IMR-90 (cell line): ENCODE results near the gene C5orf24. TPM values are rescaled to one million over a fixed set of nuclear protein-coding genes. Genes with fewer than 3 reads are reported as not detected.

ENCODE experiments used
- ATAC-seq: fragments of 200-7000 bp; cut with Tn5 transposase; 2 replicates; pipeline ENCODE4 v1.9.1; 2020; ENCODE audit warnings: low read depth, mild to moderate bottlenecking, moderate library complexity
- BruUV-seq: library from RNA; stranded (reverse); fragments of 400-500 nt; replicated peaks from 2 replicates; lab custom pipeline; 2021; lab: Mats Ljungman, UMichigan
- CTCF ChIA-PET: fragments of 300-600 bp; formaldehyde crosslinking; extraction: SDS; loops from one replicate; lab custom pipeline; 2021; ENCODE audit warnings: antibody characterized with exemption; lab: Yijun Ruan, JAX
- POLR2A ChIA-PET: fragments of 300-600 bp; sonication (Branson Sonifier 250); formaldehyde crosslinking; loops from one replicate; lab custom pipeline; 2022; ENCODE audit warnings: antibody characterized with exemption; ENCODE audit not compliant: unreplicated experiment; lab: Charles Lee
- DNase-seq: peaks from one replicate; pipeline ENCODE4 v3.0.0; 2013
- H2AFZ ChIP-seq: replicated peaks from 2 replicates; pipeline ENCODE3; 2013; ENCODE audit warnings: low read length, mild to moderate bottlenecking; ENCODE audit not compliant: poor library complexity
- H2AK5ac ChIP-seq: 2 replicates; pipeline ENCODE4 v1.6.1; 2013; ENCODE audit warnings: low read depth, low read length, inconsistent platforms
- H2AK9ac ChIP-seq: replicated peaks from 2 replicates; pipeline ENCODE3; 2013; ENCODE audit warnings: mild to moderate bottlenecking, low read depth, low read length, moderate library complexity; ENCODE audit not compliant: poor library complexity
- H2BK120ac ChIP-seq: 2 replicates; pipeline ENCODE4 v1.6.1; 2013; ENCODE audit warnings: low read depth, low read length, inconsistent platforms
- H2BK15ac ChIP-seq: 3 replicates; pipeline ENCODE4 v1.6.1; 2013; ENCODE audit warnings: low read depth, low read length, inconsistent platforms
- H2BK20ac ChIP-seq: 2 replicates; pipeline ENCODE4 v1.6.1; 2013; ENCODE audit warnings: low read depth, mild to moderate bottlenecking, inconsistent platforms, low read length, moderate library complexity
- H2BK5ac ChIP-seq: 2 replicates; pipeline ENCODE4 v1.6.1; 2013; ENCODE audit warnings: mild to moderate bottlenecking, low read depth, low read length, inconsistent platforms; ENCODE audit not compliant: poor library complexity, severe bottlenecking
- H3K14ac ChIP-seq: replicated peaks from 2 replicates; pipeline ENCODE4 v1.6.1; 2013; ENCODE audit warnings: low read depth, low read length, inconsistent platforms
- H3K18ac ChIP-seq: 2 replicates; pipeline ENCODE4 v1.6.1; 2013; ENCODE audit warnings: low read depth, low read length, control low read depth
- H3K23ac ChIP-seq: 2 replicates; pipeline ENCODE4 v1.6.1; 2013; ENCODE audit warnings: low read depth, low read length, inconsistent platforms
- H3K27ac ChIP-seq: 2 replicates; pipeline ENCODE4 v1.5.1; 2013; ENCODE audit warnings: mild to moderate bottlenecking, control low read depth, low read length; ENCODE audit not compliant: insufficient read depth
- H3K27me3 ChIP-seq: 2 replicates; pipeline ENCODE4 v1.6.1; 2013; ENCODE audit warnings: low read length; ENCODE audit not compliant: control insufficient read depth, insufficient read depth
- H3K36me3 ChIP-seq: 2 replicates; pipeline ENCODE4 v1.6.1; 2013; ENCODE audit warnings: low read length, mixed read lengths; ENCODE audit not compliant: control insufficient read depth, insufficient read depth
- H3K4ac ChIP-seq: 2 replicates; pipeline ENCODE4 v1.6.1; 2013; ENCODE audit warnings: low read depth, low read length, inconsistent platforms
- H3K4me1 ChIP-seq: 2 replicates; pipeline ENCODE4 v1.6.1; 2013; ENCODE audit warnings: low read length, mixed read lengths; ENCODE audit not compliant: control insufficient read depth, insufficient read depth
- H3K4me2 ChIP-seq: 2 replicates; pipeline ENCODE4 v1.6.1; 2013; ENCODE audit warnings: low read depth, mild to moderate bottlenecking, control low read depth, low read length, moderate library complexity
- H3K4me3 ChIP-seq: 2 replicates; pipeline ENCODE4 v1.5.1; 2013; ENCODE audit warnings: low read depth, mild to moderate bottlenecking, control low read depth, low read length, moderate library complexity; ENCODE audit not compliant: insufficient read depth
- H3K56ac ChIP-seq: 2 replicates; pipeline ENCODE4 v1.6.1; 2013; ENCODE audit warnings: low read length, inconsistent platforms; ENCODE audit not compliant: insufficient read depth; ENCODE audit errors: extremely low read depth
- H3K79me1 ChIP-seq, 2 experiments: 2 replicates each; pipeline ENCODE4 v1.6.1; 2013; ENCODE audit warnings: low read length in 2 of 2, inconsistent platforms in 1 of 2, low read depth in 1 of 2
- H3K9ac ChIP-seq: 2 replicates; pipeline ENCODE4 v1.6.1; 2013; ENCODE audit warnings: low read depth, low read length, control low read depth
- H3K9me1 ChIP-seq: 2 replicates; pipeline ENCODE4 v1.6.1; 2013; ENCODE audit warnings: low read length, inconsistent platforms; ENCODE audit not compliant: insufficient read depth
- H3K9me3 ChIP-seq: 2 replicates; pipeline ENCODE4 v1.6.1; 2013; ENCODE audit warnings: low read length; ENCODE audit not compliant: control insufficient read depth, insufficient read depth
- H4K20me1 ChIP-seq: 2 replicates; pipeline ENCODE4 v1.6.1; 2013; ENCODE audit warnings: low read length, inconsistent platforms; ENCODE audit not compliant: insufficient read depth
- H4K5ac ChIP-seq: 2 replicates; pipeline ENCODE4 v1.6.1; 2013; ENCODE audit warnings: mild to moderate bottlenecking, low read depth, low read length, control low read depth
- H4K8ac ChIP-seq, 2 experiments: 2 replicates each; pipeline ENCODE4 v1.6.1; 2013; ENCODE audit warnings: low read depth in 2 of 2, low read length in 2 of 2, control low read depth in 1 of 2, inconsistent platforms in 1 of 2
- H4K91ac ChIP-seq: 2 replicates; pipeline ENCODE4 v1.6.1; 2013; ENCODE audit warnings: low read depth, low read length, inconsistent platforms; ENCODE audit not compliant: insufficient read depth
- CEBPB ChIP-seq: IDR thresholded peaks from 2 replicates; pipeline ENCODE4 v1.6.1; 2012; ENCODE audit warnings: low read depth, low read length, improper control_type of control experiment
- FOS ChIP-seq: fragments of 150-350 bp; IDR thresholded peaks from 2 replicates; pipeline ENCODE4 v1.6.1; 2016; ENCODE audit warnings: low read depth, low read length
- RFX5 ChIP-seq: IDR thresholded peaks from 2 replicates; pipeline ENCODE4 v1.8.0; 2012; ENCODE audit warnings: low read depth, mild to moderate bottlenecking, low read length, moderate library complexity
- USF2 ChIP-seq: fragments of 150-350 bp; IDR thresholded peaks from 2 replicates; pipeline ENCODE4 v1.6.1; 2017; ENCODE audit warnings: mild to moderate bottlenecking, antibody characterized with exemption, low read length, low read depth
- WGBS, 2 experiments: methylation state at CpG; one replicate each; pipeline versions ENCODE4 v1.1.5 to v1.1.7; 2013; ENCODE audit warnings: missing lambda C conversion rate in 2 of 2; ENCODE audit not compliant: insufficient read length in 1 of 2; ENCODE audit errors: extremely low coverage in 2 of 2; 5-methylcytosine and 5-hydroxymethylcytosine counted together
- dilution Hi-C: fragments of 300-500 bp; cut with HindIII; formaldehyde crosslinking; loops from one replicate; pipeline ENCODE4 v1.14.3; 2018; ENCODE audit warnings: low sequenced_read_pairs; ENCODE audit not compliant: unreplicated experiment
- in situ Hi-C: fragments of 300-500 bp; cut with MboI; formaldehyde crosslinking; loops from 3 replicates; pipeline ENCODE4 v1.14.3; 2019; ENCODE audit warnings: low sequenced_read_pairs, inconsistent platforms, mixed read lengths
- intact Hi-C: fragments of 100-400 bp; cut with micrococcal nuclease; formaldehyde crosslinking; loops from 2 replicates; pipeline ENCODE4 v1.10.0; 2022
- polyA plus RNA-seq, 3 experiments: library from polyadenylated mRNA; depleted of rRNA; stranded (reverse); fragments of >200 nt; gene quantifications; 2 replicates each; pipeline ENCODE4 v1.2.3, GENCODE V29; 2012; ENCODE audit warnings: low replicate concordance in 1 of 3
- total RNA-seq: library from RNA; depleted of rRNA; stranded (reverse); fragments of >200 nt; gene quantifications from 2 replicates; pipeline ENCODE4 v1.2.3, GENCODE V29; 2012

Gene C5orf24
- total and polyA plus RNA-seq, 2 of the 4 experiments (the other 2 are of a cell fraction) = 29.8 to 44.9 TPM

DNA sequence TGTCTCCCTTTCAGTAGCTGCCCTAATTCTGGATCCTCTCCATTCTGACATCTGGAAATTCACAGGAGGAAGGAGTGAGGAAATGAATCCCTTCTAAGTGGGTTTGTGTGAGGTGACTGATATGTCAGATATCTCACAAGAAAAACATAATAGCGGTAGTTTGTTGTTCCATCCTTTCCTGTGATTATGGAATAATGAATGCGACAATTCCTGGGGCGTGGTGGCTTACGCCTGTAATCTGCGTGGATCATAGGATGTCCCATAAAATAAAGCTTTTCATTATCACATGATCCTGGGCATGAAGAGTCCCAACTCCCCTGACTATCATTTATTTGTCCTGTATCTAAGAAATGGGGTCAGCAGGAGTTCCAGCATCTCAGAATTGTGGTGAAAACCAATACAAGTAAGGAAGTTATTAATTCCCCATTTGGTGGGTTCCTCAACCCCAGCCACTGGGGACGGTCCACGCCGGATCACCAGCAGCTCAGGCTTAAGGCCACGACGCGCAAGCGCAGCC lies 375 bp upstream of the C5orf24 start:
- Histone ChIP-seq H2AK5ac (peak overlapping the region; percentile 93), H3K23ac (peak overlapping the region; percentile 90), H2BK5ac (peak overlapping the region; percentile 66), H2AFZ (peak overlapping the region; percentile 94), H3K4me2 (peak overlapping the region; percentile 69), H3K27ac (peak overlapping the region; percentile 37), H3K4me1 (peaks cover 15% of the 10 kb centered on the region), H4K8ac (peak overlapping the region; percentile 72 to 95), H4K20me1 (peaks cover 18% of the 10 kb centered on the region; the same call in 1 of the 2 replicates), H4K91ac (peak overlapping the region; percentile 75), H3K4me3 (peak overlapping the region; percentile 10; the same call in 1 of the 2 replicates), H2BK20ac (peak overlapping the region; percentile 81), H3K56ac (peak overlapping the region; percentile 78), H3K9me1 (peaks cover 12% of the 10 kb centered on the region), H3K18ac (peak overlapping the region; percentile 42; the same call in 1 of the 2 replicates), H2BK120ac (peak overlapping the region; percentile 79), H3K4ac (peak overlapping the region; percentile 94), H2BK15ac (peak overlapping the region; percentile 45), H3K9ac (peak overlapping the region; percentile 43), H4K5ac (peak overlapping the region; percentile 78), H3K14ac (peak overlapping the region; percentile 95), H3K79me1 (peaks cover 0 to 52% of the 10 kb centered on the region in 2 experiments; a peak in 3 of 4 replicates), H3K9me3 (no peaks in the 10 kb centered on the region), H3K27me3 (no peaks in the 10 kb centered on the region), H2AK9ac (peak overlapping the region; percentile 84), H3K36me3 (peaks cover 9% of the 10 kb centered on the region)
- POLR2A ChIA-PET = no interaction called here
- ATAC-seq = peak; percentile 1
- TF ChIP-seq CEBPB (no peak), USF2 (0 out of 2 replicates have a peak, but pooled peaks have one; percentile 6), RFX5 (no peak), FOS (no peak)
- no TSS peak for BruUV-seq
- DNase-seq = peak; percentile 59
- dilution Hi-C loops = no loop called here
- 5% methylated on average over 6 of the region's 12 CpGs; no CpG with 5 or more reads in 1 of the 2 experiments for WGBS, 2 experiments
- intact Hi-C loops = no loop called here
- in situ Hi-C loops = no loop called here
- CTCF ChIA-PET = no interaction called here
